ENCODE data around the gene RIMBP2.

GRCh38 chr12:130661486-130662255 is 54.4 kb downstream of the RIMBP2 start:
- TF ChIP-seq, protein P1, sequence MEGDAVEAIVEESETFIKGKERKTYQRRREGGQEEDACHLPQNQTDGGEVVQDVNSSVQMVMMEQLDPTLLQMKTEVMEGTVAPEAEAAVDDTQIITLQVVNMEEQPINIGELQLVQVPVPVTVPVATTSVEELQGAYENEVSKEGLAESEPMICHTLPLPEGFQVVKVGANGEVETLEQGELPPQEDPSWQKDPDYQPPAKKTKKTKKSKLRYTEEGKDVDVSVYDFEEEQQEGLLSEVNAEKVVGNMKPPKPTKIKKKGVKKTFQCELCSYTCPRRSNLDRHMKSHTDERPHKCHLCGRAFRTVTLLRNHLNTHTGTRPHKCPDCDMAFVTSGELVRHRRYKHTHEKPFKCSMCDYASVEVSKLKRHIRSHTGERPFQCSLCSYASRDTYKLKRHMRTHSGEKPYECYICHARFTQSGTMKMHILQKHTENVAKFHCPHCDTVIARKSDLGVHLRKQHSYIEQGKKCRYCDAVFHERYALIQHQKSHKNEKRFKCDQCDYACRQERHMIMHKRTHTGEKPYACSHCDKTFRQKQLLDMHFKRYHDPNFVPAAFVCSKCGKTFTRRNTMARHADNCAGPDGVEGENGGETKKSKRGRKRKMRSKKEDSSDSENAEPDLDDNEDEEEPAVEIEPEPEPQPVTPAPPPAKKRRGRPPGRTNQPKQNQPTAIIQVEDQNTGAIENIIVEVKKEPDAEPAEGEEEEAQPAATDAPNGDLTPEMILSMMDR (IDR thresholded peaks at IDR 0.05), result no peak
- TF ChIP-seq POLR2A (IDR thresholded peaks at IDR 0.05), result no peak
